HAP-1 (cell line): ENCODE data around the gene SLC35E2B.
A peak's percentile ranks its signal among the peaks of the same experiment; 100 is the strongest.
"Not testable (repeated sequence)": the region's sequence is repeated elsewhere in the genome, so short reads cannot be mapped to it uniquely, and the experiment has no call there.

Experiments
- DNase-seq, 2 experiments: peaks; one replicate each; pipeline ENCODE4 v3.0.0-alpha.2; 2016 to 2020; ENCODE audit warnings: low spot score in 2 of 2
- H3K27me3 ChIP-seq: fragments of 250-450 bp; sonication (Bioruptor Pico); 2 replicates; pipeline ENCODE4 v1.5.1; 2020; ENCODE audit warnings: low read depth, mild to moderate bottlenecking, moderate library complexity
- H3K36me3 ChIP-seq: fragments of 250-450 bp; sonication (Bioruptor Pico); replicated peaks from 2 replicates; pipeline ENCODE4 v1.5.1; 2020; ENCODE audit warnings: mild to moderate bottlenecking
- H3K4me1 ChIP-seq: fragments of 250-450 bp; sonication (Bioruptor Pico); 2 replicates; pipeline ENCODE4 v1.5.1; 2020; ENCODE audit warnings: mild to moderate bottlenecking
- H3K4me3 ChIP-seq: fragments of 250-450 bp; sonication (Bioruptor Pico); 2 replicates; pipeline ENCODE4 v1.5.1; 2020; ENCODE audit warnings: mild to moderate bottlenecking, moderate library complexity
- H3K9me3 ChIP-seq: fragments of 250-450 bp; sonication (Bioruptor Pico); 2 replicates; pipeline ENCODE4 v1.5.1; 2020; ENCODE audit warnings: mild to moderate bottlenecking, moderate library complexity
- in situ Hi-C: fragments of 300-500 bp; cut with MboI; formaldehyde crosslinking; loops from 3 replicates; pipeline ENCODE4 v1.14.3; 2020; ENCODE audit warnings: low sequenced_read_pairs, inconsistent platforms, mixed read lengths

Gene SLC35E2B

GRCh38 chr1:1658583-1659549 is 33.7 kb downstream of the SLC35E2B start, which contains the start of gene CDK11B:
CDK11B (minus strand) TSS chr1:1659004; CDS start chr1:1657485, 1,519 bp downstream.
- H3K27me3 ChIP-seq, H3K9me3 ChIP-seq, in situ Hi-C loops, H3K4me1 ChIP-seq: not testable (repeated sequence)
- peak within 1 kb of the TSS; percentile 65 for H3K4me3 ChIP-seq
- peak; percentile 69 to 93 for DNase-seq
- peaks cover 28% of the 10 kb centered on the region for H3K36me3 ChIP-seq

GRCh38 chr1:1648265-1648664 is 44.3 kb downstream of the SLC35E2B start:
- DNase-seq, H3K9me3 ChIP-seq, H3K27me3 ChIP-seq, H3K4me3 ChIP-seq, in situ Hi-C loops, H3K4me1 ChIP-seq: not testable (repeated sequence)
- H3K36me3 ChIP-seq, result peaks cover 26% of the 10 kb centered on the region

- H3K4me3 ChIP-seq, DNase-seq, H3K4me1 ChIP-seq, H3K9me3 ChIP-seq, in situ Hi-C loops, H3K27me3 ChIP-seq: not testable (repeated sequence)
- H3K36me3 ChIP-seq, result peaks cover 20% of the 10 kb centered on the region
These were observed 44.9 kb downstream of the SLC35E2B start for GRCh38 chr1:1647567-1648241.

GRCh38 chr1:1646326-1646725 is 46.3 kb downstream of the SLC35E2B start:
- H3K9me3 ChIP-seq, DNase-seq, H3K4me1 ChIP-seq, H3K4me3 ChIP-seq, in situ Hi-C loops, H3K27me3 ChIP-seq: not testable (repeated sequence)
- peaks cover 15% of the 10 kb centered on the region for H3K36me3 ChIP-seq

GRCh38 chr1:1640711-1641461 is 51.7 kb downstream of the SLC35E2B start:
- H3K27me3 ChIP-seq, H3K4me1 ChIP-seq, in situ Hi-C loops, H3K9me3 ChIP-seq, H3K4me3 ChIP-seq, DNase-seq: not testable (repeated sequence)
- peaks cover 14% of the 10 kb centered on the region; the same call in 1 of the 2 replicates for H3K36me3 ChIP-seq

- H3K4me3 ChIP-seq, H3K9me3 ChIP-seq, H3K27me3 ChIP-seq, H3K4me1 ChIP-seq, DNase-seq, in situ Hi-C loops: not testable (repeated sequence)
- H3K36me3 ChIP-seq, result 0 out of 2 replicates have a peak, but pooled peaks cover 12% of the 10 kb centered on the region
These were observed 52.5 kb downstream of the SLC35E2B start for GRCh38 chr1:1640081-1640480.

GRCh38 chr1:1639368-1639767 is 53.2 kb downstream of the SLC35E2B start:
- H3K27me3 ChIP-seq, H3K9me3 ChIP-seq, DNase-seq, H3K4me3 ChIP-seq, in situ Hi-C loops, H3K4me1 ChIP-seq: not testable (repeated sequence)
- 0 out of 2 replicates have a peak, but pooled peaks cover 12% of the 10 kb centered on the region for H3K36me3 ChIP-seq

- H3K4me3 ChIP-seq, H3K9me3 ChIP-seq, H3K27me3 ChIP-seq, in situ Hi-C loops, DNase-seq, H3K4me1 ChIP-seq: not testable (repeated sequence)
- 0 out of 2 replicates have a peak, but pooled peaks cover 12% of the 10 kb centered on the region for H3K36me3 ChIP-seq
These were observed 54.1 kb downstream of the SLC35E2B start for GRCh38 chr1:1638528-1638927.

GRCh38 chr1:1637479-1637875 is 55.1 kb downstream of the SLC35E2B start:
- H3K9me3 ChIP-seq, DNase-seq, H3K27me3 ChIP-seq, H3K4me1 ChIP-seq, in situ Hi-C loops, H3K4me3 ChIP-seq: not testable (repeated sequence)
- H3K36me3 ChIP-seq, result 0 out of 2 replicates have a peak, but pooled peaks cover 12% of the 10 kb centered on the region

GRCh38 chr1:1636621-1637478 is 55.7 kb downstream of the SLC35E2B start:
- in situ Hi-C loops, H3K27me3 ChIP-seq, DNase-seq: not testable (repeated sequence)

GRCh38 chr1:1634613-1635012 is 58.0 kb downstream of the SLC35E2B start:
- 0 out of 2 replicates have a peak, but pooled peaks cover 12% of the 10 kb centered on the region for H3K36me3 ChIP-seq
- in situ Hi-C loops, DNase-seq, H3K9me3 ChIP-seq, H3K4me3 ChIP-seq, H3K4me1 ChIP-seq, H3K27me3 ChIP-seq: not testable (repeated sequence)

More at GRCh38 chr1:1636621-1637478, 55.7 kb downstream of the SLC35E2B start:
- H3K4me1 ChIP-seq, H3K9me3 ChIP-seq, H3K4me3 ChIP-seq: not testable (repeated sequence)
- H3K36me3 ChIP-seq, result 0 out of 2 replicates have a peak, but pooled peaks cover 12% of the 10 kb centered on the region

- H3K4me1 ChIP-seq, H3K27me3 ChIP-seq, H3K4me3 ChIP-seq, DNase-seq, H3K9me3 ChIP-seq, in situ Hi-C loops: not testable (repeated sequence)
- 0 out of 2 replicates have a peak, but pooled peaks cover 12% of the 10 kb centered on the region for H3K36me3 ChIP-seq
These were observed 59.2 kb downstream of the SLC35E2B start for GRCh38 chr1:1633409-1633808.
